Breast epithelium (tissue), 4 donors: ENCODE measurements around the gene NXNL1. TPM values are rescaled to one million over a fixed set of nuclear protein-coding genes. Genes with fewer than 3 reads are reported as not detected.

Experiments
- DNase-seq, 2 donors: peaks; one replicate each; pipeline ENCODE4 v3.0.0-alpha.2; 2019; ENCODE audit warnings: low spot score in 2 of 2
- H3K27ac ChIP-seq, 2 donors: fragments of 200-600 bp; sonication (generic) in 1 of 2; one replicate each; pipeline ENCODE4 v1.5.1; 2016 to 2019; ENCODE audit warnings: mild to moderate bottlenecking in 1 of 2
- H3K27me3 ChIP-seq, 2 donors: fragments of 200-600 bp; sonication (generic) in 1 of 2; one replicate each; pipeline versions ENCODE4 v1.5.1 to v1.6.0; 2017 to 2019; ENCODE audit warnings: control low read depth in 1 of 2, mild to moderate bottlenecking in 1 of 2
- H3K36me3 ChIP-seq: fragments of 200-600 bp; one replicate; pipeline ENCODE4 v1.5.1; 2019
- H3K4me1 ChIP-seq, 2 donors: fragments of 200-600 bp; sonication (generic); one replicate each; pipeline ENCODE4 v1.5.1; 2016 to 2019; ENCODE audit warnings: control low read depth in 1 of 2
- H3K4me3 ChIP-seq, 3 donors: fragments of 200-600 bp; sonication (generic); 1 replicate in 2 of 3; 2 replicates in 1 of 3; pipeline ENCODE4 v1.5.1; 2016 to 2019; ENCODE audit warnings: mild to moderate bottlenecking in 3 of 3, moderate library complexity in 2 of 3
- H3K9me3 ChIP-seq, 2 donors: fragments of 200-600 bp; sonication (generic) in 1 of 2; one replicate each; pipeline ENCODE4 v1.5.1; 2016 to 2019; ENCODE audit warnings: control low read depth in 1 of 2
- CTCF ChIP-seq, 3 donors: fragments of 450-650 bp; IDR thresholded peaks; one replicate each; pipeline ENCODE4 v1.5.1; 2016 to 2017; ENCODE audit warnings: antibody characterized with exemption in 3 of 3, mild to moderate bottlenecking in 3 of 3, moderate library complexity in 3 of 3
- POLR2A ChIP-seq: fragments of 450-650 bp; IDR thresholded peaks from one replicate; pipeline ENCODE4 v1.6.1; 2016; ENCODE audit warnings: antibody characterized with exemption, mild to moderate bottlenecking, moderate library complexity
- POLR2AphosphoS5 ChIP-seq, 3 donors: sonication (generic); formaldehyde crosslinking; IDR thresholded peaks; one replicate each; pipeline ENCODE4 v1.6.1; 2017; ENCODE audit warnings: antibody characterized with exemption in 3 of 3
- intact Hi-C: fragments of 100-400 bp; cut with DNase I; formaldehyde crosslinking; loops from one replicate; pipeline ENCODE4 v1.15.1; 2023; ENCODE audit warnings: low total_unique reads
- total RNA-seq, 3 donors: library from RNA; depleted of rRNA; stranded (reverse); fragments of >200 nt; gene quantifications; one replicate each; pipeline ENCODE4 v1.1.0, GENCODE V29; 2016

The NXNL1 gene
- total RNA-seq, 3 donors from 2014 or later = 0.64 TPM; not detected in 2

- Histone ChIP-seq H3K9me3 (no peaks in the 10 kb centered on the region), H3K36me3 (no peaks in the 10 kb centered on the region), H3K27me3 (no peaks in the 10 kb centered on the region), H3K4me1 (no peaks in the 10 kb centered on the region), H3K4me3 (no peak overlapping the region), H3K27ac (no peak overlapping the region)
- intact Hi-C loops = no loop called here
- no peak for DNase-seq
- TF ChIP-seq POLR2AphosphoS5 (IDR thresholded peaks at IDR 0.05) (no peak), POLR2A (no peak), CTCF (IDR thresholded peaks at IDR 0.05) (no peak)
These were observed 38.8 kb downstream of the NXNL1 start for GRCh38 chr19:17421942-17422341.

- Histone ChIP-seq H3K27ac (peak overlapping the region; percentile 79 to 83), H3K9me3 (no peaks in the 10 kb centered on the region), H3K4me3 (peak overlapping the region; percentile 86 to 98 (median 92)), H3K4me1 (no peaks in the 10 kb centered on the region), H3K27me3 (no peaks in the 10 kb centered on the region), H3K36me3 (no peaks in the 10 kb centered on the region)
- no peak for TF ChIP-seq POLR2AphosphoS5 (IDR thresholded peaks at IDR 0.05)
- TF ChIP-seq CTCF (IDR thresholded peaks at IDR 0.05) = no peak
- TF ChIP-seq POLR2A = no peak
- intact Hi-C loops = no loop called here
- DNase-seq = no peak
These were observed 40.2 kb downstream of the NXNL1 start for GRCh38 chr19:17420475-17420924.

GRCh38 chr19:17419621-17420474 lies 40.9 kb downstream of the NXNL1 start, which contains the start of gene MVB12A:
TSS of gene MVB12A (plus strand) at chr19:17420047. CDS start at chr19:17420136, 89 bp downstream.
- DNase-seq = peak; percentile 96 to 97
- peak within 1 kb of the TSS; percentile 79 to 83 for H3K27ac ChIP-seq
- TF ChIP-seq POLR2AphosphoS5 (IDR thresholded peaks at IDR 0.05) (peak; percentile 69 to 89 (median 74)), CTCF (IDR thresholded peaks at IDR 0.05) (no peak)
- H3K4me3 ChIP-seq = peak within 1 kb of the TSS; percentile 86 to 98 (median 92)
- no peaks in the 10 kb centered on the region for H3K27me3 ChIP-seq
- H3K9me3 ChIP-seq = no peaks in the 10 kb centered on the region
- intact Hi-C loops = loop anchor here (1.0 kb wide), 1 partner anchor 14 kb away; no protein-coding TSS in a partner anchor
- H3K4me1 ChIP-seq = no peaks in the 10 kb centered on the region
- H3K36me3 ChIP-seq = no peaks in the 10 kb centered on the region

GRCh38 chr19:17419154-17419620 lies 41.5 kb downstream of the NXNL1 start:
- Histone ChIP-seq H3K27ac (peak overlapping the region; percentile 79 to 83), H3K9me3 (no peaks in the 10 kb centered on the region), H3K36me3 (no peaks in the 10 kb centered on the region), H3K4me3 (peak overlapping the region; percentile 86 to 98 (median 92)), H3K4me1 (no peaks in the 10 kb centered on the region), H3K27me3 (no peaks in the 10 kb centered on the region)
- no peak for DNase-seq
- TF ChIP-seq POLR2A (no peak), CTCF (IDR thresholded peaks at IDR 0.05) (no peak), POLR2AphosphoS5 (IDR thresholded peaks at IDR 0.05) (no peak)
- intact Hi-C loops = loop anchor here (1.0 kb wide), 1 partner anchor 15 kb away; no protein-coding TSS in a partner anchor

GRCh38 chr19:17418710-17419109 lies 42.0 kb downstream of the NXNL1 start:
- no peaks in the 10 kb centered on the region for H3K36me3 ChIP-seq

More at GRCh38 chr19:17418710-17419109, 42.0 kb downstream of the NXNL1 start:
- Histone ChIP-seq H3K4me3 (no peak overlapping the region), H3K27me3 (no peaks in the 10 kb centered on the region), H3K4me1 (no peaks in the 10 kb centered on the region), H3K9me3 (no peaks in the 10 kb centered on the region), H3K27ac (no peak overlapping the region)
- DNase-seq = no peak
- TF ChIP-seq CTCF (IDR thresholded peaks at IDR 0.05) (no peak), POLR2A (no peak), POLR2AphosphoS5 (IDR thresholded peaks at IDR 0.05) (no peak)
- intact Hi-C loops = loop anchor here (1.0 kb wide), 1 partner anchor 16 kb away; no protein-coding TSS in a partner anchor
